Urinary bladder (tissue), 4 donors: ENCODE measurements around the gene NBPF4. TPM values are rescaled to one million over a fixed set of nuclear protein-coding genes. Genes with fewer than 3 reads are reported as not detected.
A peak's percentile ranks its signal among the peaks of the same experiment; 100 is the strongest.
"Not testable (repeated sequence)": the region's sequence is repeated elsewhere in the genome, so short reads cannot be mapped to it uniquely, and the experiment has no call there.

ENCODE experiments used
- DNase-seq: peaks from one replicate; pipeline ENCODE4 v3.0.0-alpha.2; 2015; ENCODE audit errors: extremely low spot score
- H3K27ac ChIP-seq: one replicate; pipeline ENCODE4 v1.5.1; 2013; ENCODE audit warnings: low read depth, mild to moderate bottlenecking, moderate library complexity
- H3K36me3 ChIP-seq: one replicate; pipeline ENCODE4 v1.6.1; 2013; ENCODE audit warnings: mild to moderate bottlenecking, moderate library complexity; ENCODE audit not compliant: insufficient read depth
- H3K4me1 ChIP-seq: one replicate; pipeline ENCODE4 v1.6.1; 2013; ENCODE audit warnings: mild to moderate bottlenecking, moderate library complexity; ENCODE audit not compliant: insufficient read depth
- H3K4me3 ChIP-seq: one replicate; pipeline ENCODE4 v1.5.1; 2013; ENCODE audit warnings: low read depth, low read length
- WGBS: extraction: QIAGEN DNeasy Blood & Tissue Kit; methylation state at CpG from one replicate; pipeline ENCODE4 v1.1.7; 2013; 5-methylcytosine and 5-hydroxymethylcytosine counted together
- polyA plus RNA-seq: library from polyadenylated mRNA; stranded (reverse); fragments of 200-250 nt; gene quantifications from one replicate; pipeline ENCODE4 v1.2.3, GENCODE V29; 2013
- total RNA-seq: library from RNA; depleted of rRNA; stranded (reverse); fragments of >200 nt; gene quantifications from one replicate; pipeline ENCODE4 v1.2.3, GENCODE V29; 2014
- donor health status: healthy with polysubstance abuse.
- donor health status: healthy.

The NBPF4 gene
- total and polyA plus RNA-seq, 2 donors, result not detected

DNA sequence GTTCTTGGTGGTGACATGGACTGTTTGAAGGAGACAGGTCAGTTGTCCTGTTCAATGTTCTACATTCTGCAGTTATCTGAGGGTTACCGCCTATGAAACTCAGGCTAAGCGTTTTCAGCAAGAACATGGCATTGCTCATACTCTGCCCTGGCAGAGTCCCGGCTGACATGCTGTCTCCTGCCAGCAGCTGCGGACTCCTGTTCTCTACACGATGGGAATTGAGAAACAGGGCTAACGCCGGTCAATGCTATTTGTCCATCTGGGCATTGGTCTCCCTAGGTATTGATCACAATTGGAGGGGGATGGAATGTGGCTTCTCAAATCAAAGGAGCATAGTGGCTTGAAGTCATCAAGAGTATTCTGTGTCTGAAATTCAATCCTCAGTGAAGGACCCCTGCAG lies 20.6 kb downstream of the NBPF4 start:
- WGBS, result 88% methylated on average over 7 of the region's 7 CpGs
- not testable (repeated sequence) for DNase-seq, H3K27ac ChIP-seq, H3K4me1 ChIP-seq, H3K4me3 ChIP-seq, H3K36me3 ChIP-seq

DNA sequence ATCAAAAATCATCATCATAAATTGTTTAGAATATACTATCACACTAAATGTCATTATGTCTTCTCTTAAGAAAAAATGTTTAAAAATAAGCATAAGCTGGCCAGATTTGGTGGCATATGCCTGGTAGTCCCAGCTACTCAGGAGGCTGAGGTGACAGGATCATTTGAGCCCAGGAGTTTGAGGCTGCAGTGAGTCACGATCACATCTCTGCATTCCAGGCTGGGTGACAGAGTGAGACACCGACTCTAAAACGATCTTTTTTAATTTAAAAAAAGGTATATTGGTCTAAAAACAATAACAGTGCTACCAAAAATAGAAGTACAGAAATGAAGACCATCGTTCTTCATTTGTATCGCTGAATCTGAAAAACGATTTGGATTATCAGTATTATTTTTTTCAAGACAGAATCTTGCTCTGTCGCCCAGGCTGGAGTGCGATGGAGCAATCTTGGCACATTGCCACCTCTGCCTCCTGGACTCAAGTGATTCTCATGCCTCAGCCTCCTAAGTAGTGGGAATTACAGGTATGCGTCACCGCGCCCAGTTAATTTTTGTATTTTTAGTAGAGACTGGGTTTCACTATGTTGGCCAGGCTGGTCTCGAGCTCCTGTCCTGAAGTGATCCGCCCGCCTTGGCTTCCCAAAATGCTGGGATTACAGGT lies 26.2 kb downstream of the NBPF4 start:
- not testable (repeated sequence) for H3K27ac ChIP-seq, DNase-seq, H3K4me3 ChIP-seq, H3K4me1 ChIP-seq, H3K36me3 ChIP-seq
- WGBS, result 85% methylated on average over 14 of the region's 14 CpGs

DNA sequence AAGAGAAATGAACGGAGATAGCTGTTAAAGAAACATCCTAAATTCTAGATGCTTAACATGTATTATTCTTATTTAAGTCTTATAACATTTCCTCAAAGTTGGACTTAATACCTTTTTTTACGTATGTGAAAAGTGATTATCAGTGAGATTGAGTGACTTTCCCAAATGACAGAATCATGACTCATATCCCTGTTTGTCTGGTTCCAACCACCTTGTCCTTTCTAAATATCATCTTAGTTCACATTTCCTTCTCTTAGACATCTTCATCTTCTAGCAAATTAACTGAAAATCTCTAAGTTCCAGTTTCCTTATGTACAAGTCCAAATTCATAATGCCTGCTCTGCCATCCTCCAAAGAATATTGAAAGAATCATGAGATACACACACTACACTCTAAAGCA lies 26.9 kb downstream of the NBPF4 start:
- H3K4me3 ChIP-seq, H3K36me3 ChIP-seq, H3K27ac ChIP-seq, H3K4me1 ChIP-seq, DNase-seq: not testable (repeated sequence)
- WGBS, result 59% methylated on average over 2 of the region's 2 CpGs

DNA sequence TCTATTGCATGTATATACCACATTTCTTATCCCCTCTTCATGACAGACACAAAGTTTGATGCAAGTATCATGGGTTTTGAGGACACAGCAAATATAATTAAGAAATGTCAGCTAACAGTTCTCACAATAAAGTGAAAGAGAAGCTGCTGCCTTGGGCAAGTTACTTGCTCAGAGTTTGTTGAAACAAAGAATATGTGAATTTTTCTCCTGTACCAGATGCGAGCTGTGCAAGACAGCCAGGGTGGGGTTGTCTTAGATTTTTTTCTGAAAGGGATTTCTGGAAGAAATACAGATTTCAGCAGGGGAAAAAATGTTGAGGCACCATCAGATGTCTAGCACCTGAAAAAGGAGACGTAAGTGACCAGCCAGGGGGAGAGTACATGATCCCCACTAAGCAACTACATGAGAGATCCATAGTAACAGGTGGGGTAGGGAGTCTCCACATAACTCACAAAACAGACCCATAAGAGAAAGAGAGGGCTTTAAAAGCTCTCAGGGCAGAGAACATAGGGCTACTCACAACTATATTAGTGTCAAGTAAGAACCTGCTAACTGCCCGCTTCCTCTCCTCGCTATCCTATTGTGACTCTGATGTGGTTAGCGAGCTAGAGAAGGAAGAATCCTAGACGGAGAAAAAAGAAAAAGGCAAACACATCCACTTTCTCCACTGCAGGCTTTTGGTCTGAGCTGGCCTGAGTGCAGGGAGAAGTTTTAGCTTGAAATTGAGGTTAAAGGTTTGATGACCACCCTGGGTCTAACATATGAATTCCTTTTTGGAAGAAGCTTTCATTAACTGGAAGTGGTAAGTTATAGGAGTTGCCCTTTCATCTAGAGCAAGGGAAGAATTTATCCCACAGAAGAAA lies 27.6 kb downstream of the NBPF4 start:
- WGBS, result 68% methylated on average over 6 of the region's 6 CpGs
- not testable (repeated sequence) for DNase-seq, H3K4me3 ChIP-seq, H3K36me3 ChIP-seq, H3K4me1 ChIP-seq, H3K27ac ChIP-seq

DNA sequence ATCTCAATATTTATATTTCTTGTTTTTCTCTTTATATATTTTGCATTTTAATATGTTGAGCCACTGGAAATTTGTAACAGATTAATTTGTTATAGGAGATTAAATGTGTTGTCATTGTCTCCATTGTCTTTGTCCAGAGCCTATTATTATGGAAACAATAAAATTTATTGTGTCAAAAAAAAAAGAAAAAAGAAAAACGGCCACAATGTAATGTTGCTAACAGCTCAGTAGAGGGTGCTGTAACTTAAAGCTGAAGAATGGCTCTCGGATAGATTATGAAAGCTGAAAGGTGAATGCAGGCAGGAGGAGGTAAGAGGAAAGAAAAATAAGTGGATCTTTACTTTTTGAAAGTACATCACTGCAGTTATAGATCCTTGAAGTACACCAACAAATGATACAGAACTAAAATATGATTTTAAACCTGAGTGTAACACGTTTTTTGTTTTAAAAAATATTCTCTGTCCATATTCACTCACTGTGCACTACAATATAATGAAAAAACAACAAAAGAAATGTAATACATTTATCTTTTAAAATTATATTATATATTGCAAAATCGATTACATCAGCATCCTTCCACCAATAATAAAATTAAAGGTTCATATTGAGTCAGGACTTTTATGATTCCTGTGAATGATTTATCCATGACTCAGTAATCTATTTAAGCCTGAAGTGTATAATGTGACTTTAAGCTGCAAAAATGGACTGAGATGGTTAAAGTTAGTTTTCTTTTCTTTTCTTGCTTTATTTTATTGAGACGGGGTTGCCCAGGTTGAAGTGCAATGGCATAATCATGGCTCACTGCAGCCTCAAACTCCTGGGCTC lies 29.0 kb downstream of the NBPF4 start:
- not testable (repeated sequence) for DNase-seq, H3K36me3 ChIP-seq, H3K27ac ChIP-seq, H3K4me1 ChIP-seq, H3K4me3 ChIP-seq
- WGBS, result 14% methylated on average over 4 of the region's 5 CpGs

DNA sequence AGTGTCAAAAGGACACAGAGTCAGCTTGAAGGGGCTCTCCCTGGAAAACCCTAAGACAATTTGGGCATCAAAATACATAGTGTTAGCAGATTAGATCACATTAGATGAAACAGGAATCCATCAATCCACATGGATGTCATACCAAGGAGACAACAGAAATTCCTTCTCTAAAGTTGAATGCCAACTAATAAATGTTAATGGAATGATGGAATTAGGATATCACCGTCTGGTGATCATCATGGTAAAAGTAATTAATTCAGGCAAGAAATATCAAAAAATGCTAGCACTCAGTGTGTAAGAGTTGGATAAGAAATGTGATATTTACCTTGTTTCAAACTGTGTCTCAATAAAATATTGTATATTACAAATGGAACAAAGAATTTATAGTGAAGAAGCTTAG lies 32.9 kb downstream of the NBPF4 start:
- WGBS, result 66% methylated on average over 1 of the region's 1 CpG
- Histone ChIP-seq H3K36me3 (no peaks in the 10 kb centered on the region), H3K27ac (no peak overlapping the region), H3K4me3 (no peak overlapping the region), H3K4me1 (no peaks in the 10 kb centered on the region)
- no peak for DNase-seq

GRCh38 chr1:108209456-108210108 lies 34.3 kb downstream of the NBPF4 start:
- 78% methylated on average over 11 of the region's 11 CpGs for WGBS
- no peaks in the 10 kb centered on the region for H3K4me1 ChIP-seq
- no peak for DNase-seq
- no peaks in the 10 kb centered on the region for H3K36me3 ChIP-seq
- H3K4me3 ChIP-seq, result no peak overlapping the region
- no peak overlapping the region for H3K27ac ChIP-seq

DNA sequence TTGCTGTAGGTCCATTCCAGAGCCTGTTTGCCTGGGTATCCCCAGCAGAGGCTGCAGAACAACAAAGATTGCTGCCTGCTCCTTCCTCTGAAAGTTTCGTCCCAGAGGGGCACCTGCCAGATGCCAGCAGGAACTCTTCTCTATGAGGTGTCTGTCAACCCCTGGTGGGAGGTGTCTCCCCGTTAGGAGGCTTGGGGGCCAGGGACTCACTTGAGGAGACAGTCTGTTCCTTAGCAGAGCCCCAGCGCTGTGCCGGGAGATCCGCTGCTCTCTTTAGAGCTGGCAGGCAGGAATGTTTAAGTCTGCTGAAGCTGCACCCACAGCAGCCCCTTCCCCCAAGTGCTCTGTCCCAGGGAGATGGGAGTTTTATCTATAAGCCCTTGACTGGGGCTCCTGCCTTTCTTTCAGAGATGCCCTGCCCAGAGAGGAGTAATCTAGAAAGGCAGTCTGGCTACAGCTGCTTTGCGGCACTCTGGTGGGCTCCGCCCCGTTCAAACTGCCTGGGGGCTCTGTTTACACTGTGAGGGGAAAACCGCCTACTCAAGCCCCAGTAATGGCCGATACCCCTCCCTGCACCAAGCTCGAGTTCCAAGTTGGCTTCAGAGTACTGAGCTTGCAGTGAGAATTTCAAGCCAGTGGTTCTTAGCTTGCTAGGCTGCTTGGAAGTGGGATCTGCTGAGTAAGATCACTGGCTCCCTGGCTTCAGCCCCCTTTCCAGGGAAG lies 35.0 kb downstream of the NBPF4 start:
- Histone ChIP-seq H3K27ac (no peak overlapping the region), H3K4me3 (no peak overlapping the region), H3K36me3 (no peaks in the 10 kb centered on the region), H3K4me1 (no peaks in the 10 kb centered on the region)
- no peak for DNase-seq
- 38% methylated on average over 11 of the region's 11 CpGs for WGBS

GRCh38 chr1:108203582-108203981 lies 40.3 kb downstream of the NBPF4 start:
- not testable (repeated sequence) for H3K36me3 ChIP-seq, DNase-seq, H3K4me1 ChIP-seq, H3K4me3 ChIP-seq, H3K27ac ChIP-seq
- WGBS, result 82% methylated on average over 3 of the region's 3 CpGs

DNA sequence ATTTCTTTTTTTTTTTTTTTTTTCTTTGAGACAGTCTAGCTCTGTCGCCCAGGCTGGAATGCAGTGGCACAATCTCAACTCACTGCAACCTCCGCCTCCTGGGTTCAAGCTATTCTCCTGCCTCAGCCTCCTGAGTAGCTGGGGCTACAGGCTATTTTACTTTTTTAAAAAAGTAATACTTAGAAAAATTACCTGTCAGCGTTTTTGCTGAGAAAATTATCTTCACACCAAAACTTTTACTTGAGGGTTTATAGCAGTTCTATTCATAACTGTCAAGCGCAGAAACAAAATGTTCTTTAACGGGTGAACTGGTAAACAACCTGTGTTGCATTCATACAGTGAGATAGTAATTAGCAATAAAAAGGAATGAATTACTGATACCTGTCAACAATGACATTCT lies 42.2 kb downstream of the NBPF4 start:
- Histone ChIP-seq H3K27ac (no peak overlapping the region), H3K4me1 (no peaks in the 10 kb centered on the region), H3K36me3 (no peaks in the 10 kb centered on the region), H3K4me3 (no peak overlapping the region)
- DNase-seq, result no peak
- 79% methylated on average over 5 of the region's 5 CpGs for WGBS

DNA sequence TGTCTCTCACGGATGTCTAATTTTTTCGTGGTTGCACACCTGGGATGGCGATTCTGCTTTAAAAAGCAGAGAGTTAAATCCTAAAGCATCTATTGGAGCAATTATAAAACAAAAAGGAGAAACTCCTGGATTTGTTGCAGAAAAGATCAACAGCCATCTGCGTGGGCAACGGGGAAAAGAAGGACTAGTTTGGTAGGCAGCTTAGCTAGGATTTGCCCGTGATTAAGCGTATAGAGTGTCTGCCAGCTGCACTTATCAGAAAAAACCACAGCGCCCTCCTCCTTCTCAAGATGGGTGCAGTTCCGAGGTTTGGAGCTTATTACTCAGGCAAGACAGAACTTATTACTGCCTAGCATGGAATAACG lies 43.2 kb downstream of the NBPF4 start:
- Histone ChIP-seq H3K4me3 (peak overlapping the region; percentile 86), H3K36me3 (no peaks in the 10 kb centered on the region), H3K4me1 (no peaks in the 10 kb centered on the region), H3K27ac (peak overlapping the region; percentile 49)
- 2% methylated on average over 10 of the region's 10 CpGs for WGBS
- DNase-seq, result peak; percentile 46

DNA sequence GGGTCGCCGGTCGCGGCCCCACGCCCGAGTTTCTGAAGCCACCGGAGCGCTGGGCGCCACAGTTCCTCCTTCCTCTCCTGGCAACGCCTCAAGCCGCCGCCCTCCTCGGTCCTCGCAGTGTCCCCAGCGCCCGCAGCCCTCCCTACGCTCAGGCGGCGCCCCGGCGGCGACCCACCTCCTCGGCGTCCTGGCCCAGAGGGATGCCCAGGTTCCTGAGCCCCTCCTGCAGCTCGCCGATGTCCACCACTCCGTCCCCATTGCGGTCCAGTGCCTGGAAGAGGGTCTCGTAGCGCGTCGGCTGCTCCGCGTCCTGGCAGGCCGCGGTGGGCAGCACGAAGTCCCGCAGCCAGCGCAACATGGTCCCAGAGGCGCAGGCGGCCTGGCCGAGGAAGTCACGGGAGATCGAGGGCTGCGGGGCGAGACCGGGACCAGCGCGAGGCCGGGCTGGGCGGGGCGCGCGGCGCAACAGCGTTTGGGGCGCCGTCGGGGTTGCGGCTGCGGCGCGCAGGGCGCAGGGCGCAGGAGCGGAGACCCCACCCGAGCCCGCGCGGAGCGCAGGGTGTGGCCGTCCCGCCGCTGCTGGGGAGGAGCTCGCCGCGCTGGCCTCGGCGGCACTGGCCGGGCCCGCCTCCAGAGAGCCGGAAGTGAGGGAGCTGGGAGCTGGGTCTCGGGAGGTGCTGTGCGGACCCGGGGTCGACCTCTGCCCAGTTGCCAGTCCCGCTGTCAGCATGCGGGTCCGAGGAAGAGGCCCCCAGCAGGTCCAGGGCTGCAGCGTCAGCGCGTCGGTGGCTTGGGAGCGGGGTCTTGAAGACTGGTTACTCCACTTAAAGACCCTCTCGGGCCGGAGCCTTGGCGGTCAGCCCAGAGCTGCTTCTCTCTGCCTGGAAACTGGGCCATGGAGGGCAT lies 43.8 kb downstream of the NBPF4 start, which contains the start of gene SLC25A24:
Gene SLC25A24, minus strand, starts transcription at position 563 of the 906 bp plus-strand sequence. Its CDS starts 205 bp downstream, at position 358.
- no peaks in the 10 kb centered on the region for H3K36me3 ChIP-seq
- under 1% methylated on average over 97 of the region's 97 CpGs for WGBS
- DNase-seq, result peak; percentile 46
- no peaks in the 10 kb centered on the region for H3K4me1 ChIP-seq
- H3K27ac ChIP-seq, result peak within 1 kb of the TSS; percentile 84
- peak within 1 kb of the TSS; percentile 86 for H3K4me3 ChIP-seq
